Erythroblast (primary cell): ENCODE data around the gene AP5Z1.

Experiments
- GATA1 ChIP-seq: IDR thresholded peaks from 2 replicates; pipeline ENCODE4 v1.6.1; 2011; ENCODE audit warnings: low read depth, mild to moderate bottlenecking, control low read depth, low read length, moderate library complexity
- POLR2A ChIP-seq: IDR thresholded peaks from 2 replicates; pipeline ENCODE4 v1.6.1; 2011; ENCODE audit warnings: mild to moderate bottlenecking, low read length

DNA sequence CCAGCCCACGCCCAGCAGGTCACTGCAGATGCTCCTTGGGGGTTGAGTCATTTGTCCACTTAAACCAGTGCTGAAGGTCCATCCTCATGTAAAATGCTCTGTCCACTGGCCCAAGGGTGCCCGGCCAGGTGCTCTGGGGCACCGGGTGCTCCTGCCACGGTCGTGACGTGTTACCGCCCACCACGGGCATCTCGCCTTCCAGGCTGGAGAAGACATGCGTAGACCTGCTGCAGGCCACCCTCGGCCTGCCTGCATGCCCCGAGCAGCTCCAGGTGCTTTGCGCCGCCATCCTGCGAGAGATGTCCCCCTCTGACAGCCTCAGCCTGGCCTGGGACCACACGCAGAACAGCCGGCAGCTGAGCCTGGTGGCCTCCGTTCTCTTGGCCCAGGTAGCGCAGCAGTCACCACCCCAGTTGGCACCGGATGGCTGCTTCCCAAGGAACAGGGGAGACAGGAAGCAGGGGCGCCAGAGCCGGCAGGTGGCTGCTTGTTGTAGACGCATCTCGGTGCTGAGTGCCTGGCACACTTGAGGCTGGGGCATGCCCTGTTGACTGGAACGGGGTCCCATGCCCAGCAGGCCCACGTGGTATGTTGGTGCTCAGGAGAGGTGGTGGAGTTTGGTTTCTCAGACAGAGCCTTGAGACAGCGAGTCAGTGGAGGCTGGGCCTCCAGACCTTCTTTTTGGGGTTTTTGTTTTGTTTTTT lies 6.1 kb downstream of the AP5Z1 start:
- TF ChIP-seq POLR2A (no peak), GATA1 (no peak)
